CD4-positive, alpha-beta T cell treated with Interleukin-2 at 100 ng/mL for 4 hours (primary cell): Measurements from ENCODE around the gene FOXK1.

Experiments
- DNase-seq: peaks from one replicate; pipeline ENCODE4 v3.0.0-alpha.2; 2020; ENCODE audit warnings: low spot score

The FOXK1 gene

DNA sequence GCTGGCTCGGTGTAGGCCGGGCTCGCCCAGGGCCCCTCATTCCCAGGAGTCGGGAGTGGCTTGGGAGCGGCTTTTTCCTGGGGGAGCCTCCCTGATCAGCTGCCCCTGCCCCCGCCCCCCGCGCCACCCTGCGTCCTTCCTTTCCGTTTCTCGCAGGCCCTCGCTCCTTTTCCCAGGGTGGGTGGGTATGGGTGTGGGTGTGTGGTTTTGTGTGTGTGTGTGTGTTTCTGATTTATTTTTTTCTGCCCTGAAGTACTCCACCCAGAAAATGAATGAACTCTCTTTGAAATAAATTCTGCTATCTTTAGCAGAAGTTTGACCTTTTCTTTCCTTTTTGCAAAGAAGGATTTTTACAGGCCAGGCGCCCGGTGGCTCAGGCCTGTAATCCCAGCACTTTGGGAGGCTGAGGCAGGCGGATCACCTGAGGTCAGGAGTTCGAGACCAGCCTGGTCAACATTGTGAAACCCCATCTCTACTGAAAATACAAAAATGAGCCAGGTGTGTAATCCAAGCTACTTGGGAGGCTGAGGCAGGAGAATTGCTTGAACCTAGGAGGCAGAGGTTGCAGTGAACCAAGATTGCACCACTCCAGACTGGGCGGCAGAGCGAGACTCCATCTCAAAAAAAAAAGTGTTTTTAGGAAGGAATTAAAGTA is 63.3 kb downstream of the FOXK1 start:
- DNase-seq, result peak; percentile 56

DNA sequence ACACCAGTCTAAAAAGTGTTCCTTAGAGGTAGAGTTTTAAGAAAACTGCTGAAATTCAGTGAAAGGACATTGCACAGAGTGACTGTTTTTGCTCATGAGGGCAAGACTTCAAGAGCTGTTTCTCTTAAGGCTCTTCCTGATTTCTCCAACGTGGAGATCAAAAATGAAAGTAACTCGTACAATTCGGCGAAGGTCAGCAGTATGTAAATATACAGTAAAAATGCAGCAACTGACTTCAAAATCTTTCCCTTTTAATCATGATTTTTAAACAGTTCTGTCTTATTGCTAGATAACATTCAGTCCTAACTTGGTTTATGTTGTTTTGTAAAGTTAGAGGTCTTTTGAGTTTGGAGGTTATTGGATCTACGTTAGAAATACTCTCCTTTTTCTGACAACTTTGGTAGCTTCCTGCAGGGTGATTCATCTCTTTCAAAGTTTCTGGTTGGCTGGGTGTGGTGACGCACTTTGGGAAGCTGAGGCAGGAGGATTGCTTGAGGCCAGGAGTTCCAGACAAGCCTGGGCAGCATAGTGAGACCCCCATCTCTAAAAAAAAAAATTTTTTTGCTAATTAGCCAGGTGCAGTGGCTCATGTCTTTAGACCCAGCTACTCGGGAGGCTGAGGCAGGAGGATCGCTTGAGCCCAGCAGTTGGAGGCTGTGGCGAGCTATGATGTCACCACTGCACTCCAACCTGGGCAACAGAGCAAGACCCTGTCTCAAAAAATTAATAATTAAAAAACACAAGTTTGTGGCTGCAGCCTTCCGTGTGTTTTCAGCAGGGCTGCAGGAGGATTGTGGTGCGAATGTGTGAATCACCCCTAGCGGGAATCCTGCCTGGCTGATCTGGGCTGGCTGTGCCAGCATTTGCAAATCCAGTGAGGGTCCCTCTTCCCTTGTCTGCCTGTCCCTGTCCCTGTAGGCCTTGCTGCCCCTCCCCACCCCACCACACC is 64.2 kb downstream of the FOXK1 start:
- DNase-seq, result peak; percentile 50

DNA sequence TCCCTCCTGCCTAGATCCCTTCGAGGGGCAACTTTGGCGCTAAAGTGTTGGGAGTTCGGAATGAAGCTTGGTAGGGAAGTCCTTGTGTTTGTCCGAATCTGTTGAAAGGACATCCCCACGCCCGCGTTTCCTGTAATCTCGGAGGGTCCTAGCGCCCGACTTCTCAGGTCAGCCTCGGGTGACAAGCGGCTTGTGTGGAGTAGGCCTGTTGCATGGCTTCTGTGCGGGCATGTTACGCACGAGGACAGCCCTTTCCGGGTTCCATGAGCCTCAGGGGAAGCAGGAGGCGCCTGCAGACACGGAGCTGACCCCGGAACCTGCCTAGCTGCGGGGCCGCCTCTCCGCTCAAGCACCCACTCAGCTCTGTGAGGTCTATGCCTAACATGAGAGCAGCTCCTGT is 64.9 kb downstream of the FOXK1 start:
- no peak for DNase-seq

DNA sequence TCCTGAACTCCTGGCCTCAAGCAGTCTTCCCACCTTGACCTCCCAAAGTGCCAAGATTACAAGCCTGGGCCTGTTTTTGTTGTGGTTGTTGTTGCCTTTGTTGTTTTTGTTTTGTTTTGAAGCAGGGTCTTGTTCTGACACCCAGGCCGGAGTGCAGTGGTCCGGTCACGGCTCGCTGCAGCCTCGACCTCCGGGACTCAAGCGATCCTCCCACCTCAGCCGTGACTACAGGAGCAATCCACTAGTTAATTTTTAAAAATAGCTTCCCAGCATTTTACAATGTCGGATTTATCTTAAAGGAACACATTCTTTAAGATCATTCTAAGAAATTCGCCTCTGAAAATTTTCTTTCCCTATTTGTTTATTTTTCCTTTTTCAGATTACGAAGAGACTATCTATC is 65.7 kb downstream of the FOXK1 start:
- no peak for DNase-seq

DNA sequence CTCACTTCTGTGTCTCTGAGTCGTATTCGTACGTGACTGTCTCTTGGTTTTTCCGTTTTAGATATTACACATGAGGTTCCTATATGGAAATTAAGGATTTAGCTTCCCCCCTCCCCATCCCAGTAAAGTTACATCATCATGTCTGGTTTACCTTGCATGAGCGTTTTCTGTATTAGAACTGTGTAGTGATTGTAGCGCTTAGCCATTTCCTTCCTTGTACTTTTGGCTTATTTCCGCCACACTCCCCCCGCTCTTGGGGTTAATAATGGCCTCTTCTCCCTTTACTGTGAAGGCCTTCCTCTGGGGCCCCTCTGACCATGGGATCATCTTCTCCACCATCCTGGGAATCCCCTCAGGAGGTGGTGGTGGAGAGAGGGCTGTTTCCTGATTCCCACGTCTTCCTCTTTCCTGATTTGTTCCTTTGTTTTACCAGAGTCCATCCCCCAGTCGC is 66.2 kb downstream of the FOXK1 start:
- DNase-seq, result no peak

DNA sequence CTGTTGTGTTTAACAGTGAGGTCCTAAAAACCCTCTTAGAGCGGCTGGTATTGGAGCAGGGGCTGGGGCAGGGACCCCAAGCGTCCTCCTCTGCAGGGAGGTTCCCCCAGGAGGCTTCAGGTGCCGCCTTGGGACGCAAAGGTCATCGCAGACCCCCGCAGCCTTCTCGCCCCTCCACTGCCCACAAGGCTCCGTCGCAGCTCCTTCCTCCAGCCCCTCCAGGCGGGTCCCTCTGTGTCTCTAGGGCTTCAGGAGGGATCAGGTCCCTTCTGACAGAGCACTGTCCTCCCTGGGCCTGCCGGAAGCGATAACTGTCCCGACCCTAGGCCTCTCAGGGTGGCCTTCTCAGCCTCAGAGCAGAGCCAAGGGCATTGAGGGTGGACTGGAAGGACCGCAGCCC is 67.3 kb downstream of the FOXK1 start:
- no peak for DNase-seq

DNA sequence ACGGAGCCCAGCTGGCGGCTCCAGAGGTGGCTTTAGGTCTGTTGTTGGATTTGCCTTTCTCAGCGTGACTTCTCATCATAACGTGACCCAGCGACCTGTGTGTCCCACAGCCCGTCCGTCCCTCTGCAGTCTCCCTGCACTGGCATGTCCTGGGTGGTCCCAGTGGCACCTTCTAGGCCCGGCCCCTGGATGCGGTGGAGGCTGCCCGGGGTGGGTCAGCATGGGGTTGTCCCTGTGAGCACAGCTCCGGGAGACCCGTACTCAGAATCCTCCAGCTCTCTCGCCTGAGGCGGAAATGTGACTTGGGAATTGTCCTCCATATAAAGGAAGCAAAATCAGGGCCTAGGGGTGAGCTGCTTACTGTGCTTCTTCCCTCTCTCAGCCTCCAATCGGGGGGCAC is 67.7 kb downstream of the FOXK1 start:
- no peak for DNase-seq

DNA sequence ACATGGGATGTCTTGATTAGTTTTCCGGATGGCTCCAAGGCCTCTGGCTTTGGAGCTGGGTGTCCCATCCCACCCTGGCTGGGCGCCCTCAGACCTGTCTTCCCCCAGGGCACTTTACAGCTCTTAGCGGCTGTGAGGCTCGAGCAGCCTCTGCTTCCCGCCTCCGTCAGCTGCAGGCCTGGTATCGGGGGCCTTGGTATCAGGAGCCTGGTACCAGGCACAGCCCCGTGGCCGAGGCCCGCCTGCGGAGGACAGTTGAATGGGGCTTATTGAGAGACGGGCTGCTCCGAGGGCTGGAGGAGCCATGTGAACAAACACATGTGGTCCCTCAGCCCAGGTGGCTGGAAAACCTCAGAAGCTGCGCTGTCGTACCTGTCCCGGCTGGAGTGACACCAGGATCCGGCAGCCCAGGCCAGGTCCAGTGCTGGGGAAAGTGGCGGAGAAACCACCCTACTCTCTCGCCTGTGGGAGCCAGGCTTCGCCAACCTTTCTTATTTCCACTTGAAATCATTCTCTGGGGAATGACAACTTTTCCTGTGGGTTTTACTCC is 69.4 kb downstream of the FOXK1 start:
- no peak for DNase-seq

DNA sequence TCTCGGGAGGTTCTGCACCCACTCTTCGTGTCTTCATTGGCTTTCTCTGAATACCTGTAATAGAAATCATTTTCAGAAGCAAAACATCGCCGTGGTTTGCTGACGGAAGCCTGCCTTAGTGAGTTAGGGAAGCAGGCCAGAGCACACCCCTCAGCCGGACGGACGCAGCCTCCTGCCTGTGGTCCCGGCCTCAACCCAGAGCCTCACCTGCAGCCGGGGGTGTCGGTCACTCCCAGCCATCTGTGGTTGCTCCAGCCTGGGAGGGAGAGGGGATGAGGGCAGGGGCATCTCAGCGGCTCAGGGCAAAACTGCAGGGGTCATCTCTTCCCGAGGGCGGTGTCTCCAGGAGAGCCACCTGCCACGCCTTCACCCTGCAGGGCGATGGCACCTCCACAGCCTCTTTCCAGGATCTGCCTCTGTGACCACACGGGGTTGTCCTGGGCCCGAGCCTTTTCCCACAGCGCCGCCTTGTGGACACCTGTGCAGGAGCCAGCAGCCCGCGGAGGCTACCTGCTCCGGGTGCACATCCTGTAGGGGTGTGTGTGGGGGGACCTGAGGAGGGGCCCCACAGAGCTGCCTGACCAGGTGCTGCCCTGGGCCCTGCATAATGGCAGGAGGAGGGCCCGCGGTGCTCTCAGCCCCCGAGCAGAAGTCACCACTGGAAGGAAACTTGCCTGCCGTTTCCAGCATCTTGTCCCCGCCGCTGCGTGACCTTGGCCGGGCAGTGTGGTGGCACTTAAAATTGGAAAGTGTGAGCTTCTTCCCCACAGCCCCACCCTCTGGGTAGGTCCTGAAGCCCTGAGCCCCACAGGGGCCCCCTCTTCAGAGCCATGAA is 71.7 kb downstream of the FOXK1 start:
- peak; percentile 86 for DNase-seq

DNA sequence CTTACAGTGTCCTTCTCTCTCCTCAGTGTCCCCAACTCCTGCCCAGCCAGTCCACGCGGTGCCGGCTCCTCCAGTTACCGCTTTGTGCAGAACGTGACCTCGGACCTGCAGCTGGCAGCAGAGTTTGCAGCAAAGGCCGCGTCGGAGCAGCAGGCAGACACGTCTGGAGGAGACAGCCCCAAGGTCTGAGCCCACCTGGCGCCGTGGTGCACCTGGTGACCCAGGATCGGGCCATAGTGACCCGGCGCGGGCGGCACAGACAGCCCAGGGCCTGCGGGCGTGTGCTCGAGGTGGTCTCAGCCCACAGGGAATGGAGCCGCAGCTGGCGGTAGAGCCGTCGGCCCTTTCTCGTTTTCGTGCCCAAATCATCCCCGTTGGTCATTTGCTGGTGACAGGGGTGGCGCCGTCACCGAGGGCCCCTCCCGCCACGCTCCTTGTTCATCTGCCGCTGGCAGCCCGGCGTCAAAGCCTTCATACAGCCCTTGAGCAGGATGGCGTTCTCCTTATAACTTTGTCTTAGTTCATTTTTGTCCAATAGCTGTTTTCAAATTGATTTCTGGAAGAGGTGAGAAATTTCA is 72.4 kb downstream of the FOXK1 start:
- no peak for DNase-seq

DNA sequence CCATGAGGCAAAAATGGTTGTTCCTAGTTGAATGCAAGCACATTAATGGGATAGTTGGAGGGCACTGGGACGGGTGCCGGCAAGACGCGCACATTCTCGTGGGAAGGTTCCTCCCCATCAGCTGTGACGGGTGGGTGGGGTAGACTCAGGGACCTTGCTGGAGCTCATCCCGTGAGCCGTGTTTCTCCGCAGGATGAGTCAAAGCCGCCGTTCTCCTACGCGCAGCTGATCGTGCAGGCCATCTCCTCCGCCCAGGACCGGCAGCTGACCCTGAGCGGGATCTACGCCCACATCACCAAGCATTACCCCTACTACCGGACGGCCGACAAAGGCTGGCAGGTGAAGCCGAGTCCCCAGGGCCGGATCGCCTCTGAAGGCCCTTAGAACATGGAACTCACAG is 73.0 kb downstream of the FOXK1 start:
- no peak for DNase-seq

DNA sequence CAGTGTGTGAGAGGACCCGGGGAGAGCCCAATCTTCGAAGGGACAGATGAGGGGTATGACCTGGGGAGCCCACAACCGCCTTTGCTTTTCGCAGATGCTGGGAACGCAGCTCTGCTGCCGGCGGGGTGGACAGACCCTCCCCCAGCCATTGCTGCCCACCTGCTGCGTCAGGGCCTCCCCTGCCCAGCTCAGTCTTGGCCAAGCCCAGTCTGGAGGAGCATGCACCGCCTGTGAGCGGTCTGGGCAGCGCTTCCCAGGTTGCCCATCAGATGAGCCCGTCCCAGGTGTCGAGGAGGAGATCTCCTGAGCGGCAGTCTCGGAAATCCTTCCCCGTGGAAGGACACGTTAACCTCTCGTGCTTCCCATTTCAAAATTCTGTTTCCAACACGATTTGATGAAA is 76.0 kb downstream of the FOXK1 start:
- no peak for DNase-seq

DNA sequence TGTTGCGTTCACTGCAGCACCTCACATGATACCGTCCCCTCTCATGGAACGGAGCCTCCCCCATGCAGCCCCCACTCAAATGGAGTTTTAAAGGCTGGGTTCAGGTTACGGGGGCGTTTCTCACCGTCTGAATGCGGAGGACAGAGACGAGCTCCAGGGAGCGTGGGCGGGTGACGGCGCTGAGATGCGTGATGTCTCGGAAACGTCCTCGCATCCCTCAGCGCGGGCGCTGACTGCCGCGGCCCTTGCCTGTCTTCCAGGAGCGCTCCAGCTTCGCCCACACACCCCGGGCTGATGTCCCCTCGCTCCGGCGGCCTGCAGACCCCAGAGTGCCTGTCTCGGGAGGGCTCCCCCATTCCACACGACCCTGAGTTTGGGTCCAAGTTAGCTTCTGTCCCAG is 76.7 kb downstream of the FOXK1 start:
- no peak for DNase-seq

DNA sequence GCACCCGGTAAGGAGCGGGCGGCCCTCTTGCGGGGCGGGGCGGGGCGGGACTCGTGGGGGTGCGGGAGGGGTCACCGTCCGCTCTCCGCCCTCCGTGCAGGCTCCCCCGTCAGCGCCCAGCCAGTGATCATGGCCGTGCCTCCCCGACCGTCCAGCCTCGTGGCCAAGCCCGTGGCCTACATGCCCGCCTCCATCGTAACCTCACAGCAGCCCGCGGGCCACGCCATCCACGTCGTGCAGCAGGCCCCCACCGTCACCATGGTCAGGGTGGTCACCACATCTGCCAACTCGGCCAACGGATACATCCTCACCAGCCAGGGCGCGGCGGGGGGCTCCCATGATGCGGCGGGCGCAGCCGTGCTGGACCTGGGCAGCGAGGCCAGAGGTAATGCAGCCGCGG is 77.1 kb downstream of the FOXK1 start:
- DNase-seq, result no peak

DNA sequence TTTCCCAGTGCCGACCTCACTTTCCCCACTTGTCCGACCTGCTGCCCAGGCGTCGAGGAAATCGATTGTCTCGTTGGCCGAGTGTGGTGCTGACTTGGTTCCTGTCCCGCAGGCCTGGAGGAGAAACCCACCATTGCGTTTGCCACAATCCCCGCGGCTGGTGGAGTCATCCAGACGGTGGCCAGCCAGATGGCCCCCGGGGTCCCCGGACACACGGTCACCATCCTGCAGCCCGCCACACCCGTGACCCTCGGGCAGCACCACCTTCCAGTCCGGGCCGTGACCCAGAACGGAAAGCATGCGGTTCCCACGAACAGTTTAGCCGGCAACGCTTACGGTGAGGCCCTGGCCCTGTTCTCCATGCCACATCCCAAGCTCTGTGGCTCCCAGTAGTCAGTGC is 78.9 kb downstream of the FOXK1 start:
- DNase-seq, result no peak

DNA sequence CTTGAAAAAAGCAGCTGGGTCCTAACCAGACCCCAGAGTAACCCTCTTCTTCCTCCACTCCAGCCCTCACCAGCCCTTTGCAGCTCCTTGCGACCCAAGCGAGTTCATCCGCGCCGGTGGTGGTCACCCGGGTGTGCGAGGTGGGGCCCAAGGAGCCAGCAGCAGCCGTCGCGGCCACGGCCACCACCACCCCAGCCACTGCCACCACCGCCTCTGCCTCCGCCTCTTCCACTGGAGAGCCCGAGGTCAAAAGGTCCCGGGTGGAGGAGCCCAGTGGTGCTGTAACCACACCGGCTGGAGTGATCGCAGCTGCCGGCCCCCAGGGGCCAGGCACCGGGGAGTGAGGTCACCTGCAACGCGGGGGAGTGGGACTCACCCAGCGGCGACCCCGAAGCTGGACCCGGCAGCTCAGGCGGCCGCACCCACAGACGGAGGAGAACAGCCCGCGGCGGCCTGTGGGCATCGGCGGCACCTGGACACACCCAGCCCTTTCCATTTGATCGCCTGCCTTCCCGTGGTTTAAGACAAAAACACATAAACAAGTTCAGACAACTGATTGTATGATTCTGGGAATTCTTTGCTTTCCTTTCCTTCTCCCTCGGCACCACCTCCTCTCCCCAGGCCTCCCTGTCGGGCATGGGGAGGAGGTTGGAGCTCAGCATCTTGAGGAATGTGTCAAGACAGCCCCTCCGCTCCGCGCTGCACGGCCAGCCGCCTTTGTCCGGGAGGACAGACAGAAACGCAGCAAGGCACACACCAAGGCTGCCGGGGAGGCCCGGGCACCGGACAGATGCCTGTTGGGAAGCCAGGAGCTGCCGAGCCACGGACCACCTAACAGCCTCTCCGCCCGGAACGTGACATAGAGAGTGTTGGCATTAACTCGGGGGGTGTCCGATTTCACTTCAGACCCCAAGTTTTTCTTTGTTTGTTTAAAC is 80.3 kb downstream of the FOXK1 start:
- DNase-seq, result no peak

DNA sequence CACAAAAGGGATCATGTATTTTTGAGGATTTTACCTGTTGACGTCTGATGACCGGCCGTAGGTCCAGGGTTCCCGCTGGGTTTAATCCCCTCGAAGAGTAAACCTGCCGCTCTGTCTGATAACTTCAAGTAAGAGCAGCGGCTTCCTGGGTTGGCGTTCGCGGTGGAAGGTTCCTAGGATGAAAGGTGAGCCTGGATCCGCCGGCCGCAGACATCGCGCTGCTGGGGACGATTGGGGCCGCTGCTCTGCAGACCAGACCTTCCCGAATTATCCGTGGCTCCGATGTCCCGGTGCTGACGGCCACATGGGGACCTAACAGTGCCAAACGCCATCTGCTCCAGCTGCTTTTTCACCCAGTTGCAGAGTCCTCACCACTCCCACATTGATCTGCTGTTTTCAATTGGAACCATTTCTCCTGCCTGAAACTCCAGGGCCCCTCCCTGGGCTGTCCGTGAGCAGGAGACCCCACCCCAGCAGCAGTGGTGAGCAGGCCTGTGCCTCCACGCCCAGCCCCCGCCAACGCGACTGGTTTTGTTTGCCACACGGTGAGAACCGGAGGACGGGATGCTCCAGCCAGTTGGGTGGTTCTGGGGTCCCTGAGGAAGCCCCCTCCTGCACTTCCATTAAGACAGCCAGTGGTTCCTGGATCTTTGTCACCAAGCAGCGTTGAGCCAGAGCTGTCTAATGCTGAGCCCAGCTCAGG is 81.1 kb downstream of the FOXK1 start:
- DNase-seq, result no peak

DNA sequence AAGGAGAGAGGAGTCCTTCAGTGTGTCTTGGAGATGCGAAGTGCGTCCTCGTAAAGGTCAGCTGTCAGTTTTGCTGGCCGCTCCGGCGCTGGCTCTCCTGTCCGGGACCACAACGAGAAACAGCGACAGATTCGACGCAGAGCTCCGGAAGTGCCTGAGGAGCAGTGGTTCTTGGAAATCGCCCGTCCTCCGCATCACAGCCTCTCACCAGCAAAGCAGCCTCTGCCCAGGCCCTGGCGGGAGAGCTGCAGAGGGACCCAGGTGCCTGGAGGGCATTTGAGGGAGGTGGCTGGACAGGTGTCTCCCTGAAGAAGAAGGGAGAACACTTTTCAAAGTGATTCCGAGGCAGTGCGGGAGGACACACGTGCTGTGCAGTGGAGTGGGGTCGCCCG is 81.7 kb downstream of the FOXK1 start:
- DNase-seq, result no peak

DNA sequence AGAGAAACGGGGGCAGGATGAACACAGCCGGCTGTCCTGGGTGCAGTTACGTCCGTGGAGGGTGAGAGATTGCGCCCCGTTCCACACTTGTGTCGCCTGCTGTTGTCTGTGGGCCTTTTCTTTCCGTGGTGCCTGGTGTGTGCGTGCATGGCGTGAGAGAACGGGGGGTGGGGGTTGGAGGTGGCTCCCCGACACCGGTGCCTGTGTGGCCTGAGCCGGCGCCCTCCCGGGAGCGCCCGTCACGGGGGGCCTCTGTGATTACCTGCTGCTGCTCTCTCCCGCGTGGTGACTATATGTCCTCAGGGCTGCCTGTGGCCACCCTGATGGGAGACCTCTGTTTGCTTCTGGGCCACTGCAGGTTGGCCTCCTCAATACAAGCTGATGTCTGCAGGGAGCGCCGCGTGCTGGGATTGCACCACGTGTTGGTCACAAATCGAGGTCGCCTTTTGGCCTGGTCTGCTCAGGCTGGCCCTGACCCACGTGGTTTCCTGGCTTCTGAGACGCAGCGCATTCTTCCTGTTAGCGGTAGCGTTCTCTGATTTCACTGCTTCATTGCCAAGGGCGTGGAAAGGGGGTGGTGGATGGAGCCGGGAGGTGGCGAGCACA is 82.4 kb downstream of the FOXK1 start:
- no peak for DNase-seq
